A673 (cell line): ENCODE measurements around the gene HOMER3. TPM values are rescaled to one million over a fixed set of nuclear protein-coding genes. Genes with fewer than 3 reads are reported as not detected.

Source experiments
- BruUV-seq: library from RNA; stranded (reverse); fragments of 400-500 nt; replicated peaks from 2 replicates; lab custom pipeline; 2021; lab: Mats Ljungman, UMichigan
- CTCF ChIA-PET: fragments of 300-600 bp; sonication (Branson Sonifier 250); formaldehyde crosslinking; loops from one replicate; lab custom pipeline; 2022; ENCODE audit warnings: antibody characterized with exemption; lab: Charles Lee
- POLR2A ChIA-PET: fragments of 300-600 bp; sonication (Branson Sonifier 250); formaldehyde crosslinking; loops from one replicate; lab custom pipeline; 2022; ENCODE audit warnings: antibody characterized with exemption; ENCODE audit not compliant: low non-redundant PET; lab: Charles Lee
- DNase-seq: peaks from one replicate; pipeline ENCODE4 v3.0.0-alpha.2; 2015; ENCODE audit warnings: low spot score
- H3K27ac ChIP-seq: fragments of 200-600 bp; sonication (generic); 2 replicates; pipeline ENCODE4 v1.5.1; 2016; ENCODE audit warnings: mixed run types, low read depth, mild to moderate bottlenecking, mixed read lengths, antibody characterized with exemption, low read length; ENCODE audit not compliant: poor library complexity, severe bottlenecking
- H3K27me3 ChIP-seq: fragments of 200-600 bp; sonication (generic); replicated peaks from 2 replicates; pipeline ENCODE4 v1.6.1; 2017; ENCODE audit warnings: mixed run types, low read depth, mild to moderate bottlenecking, mixed read lengths, antibody characterized with exemption, low read length; ENCODE audit not compliant: insufficient read depth, poor library complexity
- H3K36me3 ChIP-seq: fragments of 200-600 bp; sonication (generic); 2 replicates; pipeline ENCODE4 v1.6.1; 2016; ENCODE audit warnings: mixed run types, mild to moderate bottlenecking, mixed read lengths, antibody characterized with exemption, low read length; ENCODE audit not compliant: insufficient read depth, poor library complexity, severe bottlenecking
- H3K4me1 ChIP-seq: fragments of 200-600 bp; sonication (generic); 2 replicates; pipeline ENCODE4 v1.6.1; 2017; ENCODE audit warnings: mixed run types, mild to moderate bottlenecking, mixed read lengths, antibody characterized with exemption, low read length; ENCODE audit not compliant: insufficient read depth, poor library complexity, severe bottlenecking
- H3K4me3 ChIP-seq: fragments of 200-600 bp; sonication (generic); 2 replicates; pipeline ENCODE4 v1.5.1; 2016; ENCODE audit warnings: low read depth, mixed run types, mild to moderate bottlenecking, mixed read lengths, low read length; ENCODE audit not compliant: poor library complexity, severe bottlenecking
- H3K9me3 ChIP-seq: fragments of 200-600 bp; sonication (generic); 2 replicates; pipeline ENCODE4 v1.6.1; 2016; ENCODE audit warnings: mixed run types, low read depth, mild to moderate bottlenecking, mixed read lengths, antibody characterized with exemption, low read length; ENCODE audit not compliant: poor library complexity, severe bottlenecking
- EZH2 ChIP-seq: fragments of 200-600 bp; sonication (generic); IDR thresholded peaks from 2 replicates; pipeline ENCODE4 v1.6.1; 2017; ENCODE audit warnings: borderline replicate concordance, low read depth, mild to moderate bottlenecking, mixed read lengths, antibody characterized with exemption, low read length; ENCODE audit not compliant: poor library complexity, severe bottlenecking
- intact Hi-C: fragments of 100-400 bp; cut with micrococcal nuclease; formaldehyde crosslinking; loops from one replicate; pipeline ENCODE4 v1.10.0; 2022; ENCODE audit not compliant: unreplicated experiment
- total RNA-seq: library from RNA; stranded (reverse); gene quantifications from 2 replicates; pipeline ENCODE4 v1.2.3, GENCODE V29; 2021
- TF ChIP-seq, protein P1 (sequence below): fragments of 300-800, 200-600 bp; sonication (generic); conservative IDR thresholded peaks from 2 replicates; pipeline ENCODE4 v1.5.1; 2017; ENCODE audit warnings: low read depth, mild to moderate bottlenecking, antibody characterized with exemption, low read length, moderate library complexity, mixed read lengths

Gene HOMER3
- total RNA-seq, 1 experiment from 2014 or later, result 23.9 TPM

DNA sequence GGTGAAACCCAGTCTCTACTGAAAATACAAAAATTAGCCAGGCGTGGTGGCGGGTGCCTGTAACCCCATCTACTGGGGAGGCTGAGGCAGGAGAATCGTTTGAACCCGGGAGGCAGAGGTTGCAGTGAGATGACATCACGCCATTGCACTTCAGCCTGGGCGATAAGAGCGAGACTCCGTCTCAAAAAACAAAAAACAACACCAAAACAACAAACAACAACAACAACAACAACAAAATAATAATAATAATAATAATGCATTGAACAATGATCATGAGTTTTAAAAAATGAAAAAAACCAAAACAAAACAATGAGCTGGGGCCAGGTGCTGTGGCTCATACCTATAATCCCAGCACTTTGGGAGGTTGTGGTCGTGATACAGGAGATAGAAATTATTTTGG, 23.1 kb upstream of the HOMER3 start:
- H3K4me3 ChIP-seq, result no peak overlapping the region
- H3K36me3 ChIP-seq, result no peaks in the 10 kb centered on the region
- ChIA-PET CTCF (no interaction called here), POLR2A (no interaction called here)
- no peak overlapping the region for H3K27ac ChIP-seq
- H3K9me3 ChIP-seq, result no peaks in the 10 kb centered on the region
- TF ChIP-seq EZH2, result no peak
- TF ChIP-seq, protein P1, sequence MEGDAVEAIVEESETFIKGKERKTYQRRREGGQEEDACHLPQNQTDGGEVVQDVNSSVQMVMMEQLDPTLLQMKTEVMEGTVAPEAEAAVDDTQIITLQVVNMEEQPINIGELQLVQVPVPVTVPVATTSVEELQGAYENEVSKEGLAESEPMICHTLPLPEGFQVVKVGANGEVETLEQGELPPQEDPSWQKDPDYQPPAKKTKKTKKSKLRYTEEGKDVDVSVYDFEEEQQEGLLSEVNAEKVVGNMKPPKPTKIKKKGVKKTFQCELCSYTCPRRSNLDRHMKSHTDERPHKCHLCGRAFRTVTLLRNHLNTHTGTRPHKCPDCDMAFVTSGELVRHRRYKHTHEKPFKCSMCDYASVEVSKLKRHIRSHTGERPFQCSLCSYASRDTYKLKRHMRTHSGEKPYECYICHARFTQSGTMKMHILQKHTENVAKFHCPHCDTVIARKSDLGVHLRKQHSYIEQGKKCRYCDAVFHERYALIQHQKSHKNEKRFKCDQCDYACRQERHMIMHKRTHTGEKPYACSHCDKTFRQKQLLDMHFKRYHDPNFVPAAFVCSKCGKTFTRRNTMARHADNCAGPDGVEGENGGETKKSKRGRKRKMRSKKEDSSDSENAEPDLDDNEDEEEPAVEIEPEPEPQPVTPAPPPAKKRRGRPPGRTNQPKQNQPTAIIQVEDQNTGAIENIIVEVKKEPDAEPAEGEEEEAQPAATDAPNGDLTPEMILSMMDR, result no peak
- peaks cover 5% of the 10 kb centered on the region for H3K4me1 ChIP-seq
- BruUV-seq, result no TSS peak
- no peak for DNase-seq
- intact Hi-C loops, result no loop called here
- no peaks in the 10 kb centered on the region for H3K27me3 ChIP-seq

DNA sequence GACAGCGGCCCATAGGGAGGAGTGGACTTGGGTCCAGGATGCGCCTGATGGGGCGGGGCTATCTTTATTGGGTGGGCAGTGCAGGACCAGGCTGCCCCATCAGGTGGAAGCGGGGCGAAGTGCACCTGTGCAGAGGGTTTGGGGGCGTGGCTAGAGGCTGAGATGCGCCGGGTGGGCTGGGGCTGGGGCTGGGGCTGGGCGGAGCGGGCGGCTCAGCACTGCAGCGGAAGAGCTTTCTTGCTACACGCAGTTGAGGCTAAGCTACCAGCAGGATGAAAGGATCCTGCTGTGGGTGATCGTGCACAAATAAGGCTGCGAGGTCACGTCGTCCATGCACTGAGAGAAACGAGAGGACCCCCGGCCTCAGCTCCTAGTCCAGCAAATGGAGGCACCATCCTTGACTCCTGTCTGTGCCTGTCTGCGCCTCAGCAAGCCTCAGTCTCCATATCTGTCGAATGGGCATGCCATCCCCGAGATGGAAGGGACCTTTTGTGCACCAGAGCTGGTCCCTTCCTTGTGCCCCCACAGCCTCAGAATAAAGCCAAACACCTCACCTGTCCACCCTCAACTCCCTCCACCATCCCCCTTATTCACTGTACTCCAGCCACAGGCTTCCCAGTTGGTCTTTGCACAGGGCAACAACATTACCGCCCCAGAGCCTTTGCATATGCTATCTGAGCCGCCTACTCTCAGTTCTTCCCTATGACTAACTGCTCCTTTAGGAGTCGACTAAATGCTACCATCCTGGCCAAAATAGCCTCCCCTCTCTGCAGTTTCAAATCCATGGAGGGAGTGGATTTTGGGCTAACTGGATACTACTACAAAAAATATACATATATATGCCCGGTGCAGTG, 21.0 kb upstream of the HOMER3 start:
- Histone ChIP-seq H3K4me1 (no peaks in the 10 kb centered on the region), H3K36me3 (no peaks in the 10 kb centered on the region), H3K4me3 (no peak overlapping the region), H3K27me3 (no peaks in the 10 kb centered on the region), H3K27ac (no peak overlapping the region), H3K9me3 (no peaks in the 10 kb centered on the region)
- POLR2A ChIA-PET, result no interaction called here
- intact Hi-C loops, result no loop called here
- no peak for DNase-seq
- TF ChIP-seq, protein P1, result no peak
- no peak for TF ChIP-seq EZH2
- no TSS peak for BruUV-seq
- CTCF ChIA-PET, result no interaction called here

DNA sequence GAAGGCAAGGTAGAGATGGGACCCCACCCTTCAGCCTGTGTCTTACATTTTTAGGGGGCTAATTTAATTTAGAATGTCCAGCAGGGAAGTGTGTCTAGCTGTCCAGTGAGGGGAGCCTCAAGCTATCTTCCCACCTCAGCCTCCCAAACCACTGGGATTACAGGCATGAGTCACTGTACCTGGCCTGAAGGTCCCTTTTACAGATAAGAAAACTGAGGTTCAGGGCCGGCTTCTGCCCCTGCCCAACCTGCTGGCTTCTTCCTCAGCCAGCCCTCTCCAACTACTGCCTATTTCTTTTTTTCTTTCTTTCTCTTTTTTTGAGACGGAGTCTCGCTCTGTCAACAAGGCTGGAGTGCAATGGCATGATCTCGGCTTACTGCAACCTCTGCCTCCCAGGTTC, 19.4 kb upstream of the HOMER3 start:
- Histone ChIP-seq H3K9me3 (no peaks in the 10 kb centered on the region), H3K27me3 (no peaks in the 10 kb centered on the region), H3K4me1 (no peaks in the 10 kb centered on the region), H3K36me3 (no peaks in the 10 kb centered on the region), H3K27ac (no peak overlapping the region), H3K4me3 (no peak overlapping the region)
- ChIA-PET POLR2A (no interaction called here), CTCF (interaction anchor here (0.7 kb wide), 1 partner anchor 40 kb away, joined by 4 read pairs; no protein-coding TSS in a partner anchor)
- DNase-seq, result no peak
- no TSS peak for BruUV-seq
- TF ChIP-seq, protein P1, result no peak
- TF ChIP-seq EZH2, result no peak
- intact Hi-C loops, result no loop called here
